GM21576 (cell line): ENCODE measurements around the gene CDCA4.

Experiments
- ATAC-seq: cut with Tn5 transposase; IDR thresholded peaks from one replicate; pipeline ENCODE4 v1.9.1; 2021; ENCODE audit warnings: mild to moderate bottlenecking, moderate library complexity; ENCODE audit not compliant: unreplicated experiment

Gene CDCA4

DNA sequence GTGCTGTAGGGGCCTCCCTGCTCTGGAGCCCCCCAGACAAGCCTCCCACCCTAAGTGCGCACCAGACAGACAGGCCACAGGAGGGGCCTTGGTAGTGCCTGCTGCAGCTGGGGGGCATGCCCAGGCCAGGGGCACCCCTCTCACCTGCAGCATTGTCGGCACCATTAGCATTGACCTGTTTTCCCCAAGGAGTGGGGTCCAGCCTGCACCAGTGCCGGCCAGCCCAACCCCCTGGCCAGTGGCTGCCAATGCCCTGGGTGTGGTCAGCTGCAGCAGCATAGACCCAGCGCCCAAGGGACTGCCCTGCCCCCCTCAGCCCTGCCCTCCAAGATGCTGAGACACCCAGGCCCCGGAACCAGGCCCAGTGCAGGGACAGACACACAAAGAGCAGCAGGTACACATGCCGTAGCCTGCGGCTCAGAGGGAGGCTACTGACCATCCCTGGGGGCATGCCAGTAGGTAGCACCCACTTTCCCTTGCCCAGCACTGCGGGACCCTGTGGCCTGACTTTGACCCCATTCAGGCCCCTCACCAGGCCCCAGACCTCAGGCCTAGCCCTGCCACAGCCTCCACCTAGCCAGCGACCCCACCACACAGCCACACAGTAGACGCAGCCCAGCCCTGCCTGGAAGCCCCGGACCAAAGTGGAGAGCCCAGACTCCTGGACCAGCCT, 43.7 kb downstream of the CDCA4 start:
- ATAC-seq: no peak

DNA sequence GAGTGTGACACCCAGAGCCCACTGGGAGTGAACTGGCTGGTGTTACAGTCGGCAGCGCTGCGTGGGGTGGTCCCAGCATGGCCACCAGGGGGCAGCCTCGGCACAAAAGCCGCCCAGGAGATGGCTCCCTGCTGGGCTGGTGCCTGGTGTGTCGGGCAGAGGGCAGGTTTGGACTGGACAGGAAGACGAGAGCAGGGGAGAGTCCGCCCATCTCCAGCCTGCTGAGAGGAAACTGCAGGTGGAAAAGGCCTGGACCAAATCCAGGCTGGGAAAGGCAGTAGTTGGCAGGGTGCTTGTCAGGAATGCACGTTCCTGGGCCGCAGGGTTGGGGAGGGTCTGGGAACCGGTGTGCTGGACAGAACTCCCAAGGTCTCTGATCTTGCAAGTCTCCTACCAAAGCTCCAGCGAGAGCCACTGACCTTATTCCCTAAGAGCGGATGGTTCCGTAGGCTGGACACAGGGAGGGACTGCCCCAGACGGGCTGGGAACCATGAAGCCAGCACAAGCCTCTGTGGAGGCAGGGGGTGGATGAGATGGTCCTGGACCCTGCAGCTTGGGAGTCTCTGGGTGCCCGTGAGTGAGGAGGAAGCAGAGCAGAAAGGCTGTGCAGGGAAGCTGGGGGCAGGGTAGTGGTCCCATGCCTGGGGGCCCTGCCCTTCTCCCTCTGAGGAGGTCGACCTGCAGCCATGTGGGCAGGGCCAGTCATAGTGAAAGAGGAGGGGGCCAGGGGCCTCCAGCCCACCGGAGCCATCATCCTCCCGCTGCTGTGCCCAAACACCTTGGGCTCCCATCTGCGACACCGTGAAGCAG, 44.5 kb downstream of the CDCA4 start:
- no peak for ATAC-seq

DNA sequence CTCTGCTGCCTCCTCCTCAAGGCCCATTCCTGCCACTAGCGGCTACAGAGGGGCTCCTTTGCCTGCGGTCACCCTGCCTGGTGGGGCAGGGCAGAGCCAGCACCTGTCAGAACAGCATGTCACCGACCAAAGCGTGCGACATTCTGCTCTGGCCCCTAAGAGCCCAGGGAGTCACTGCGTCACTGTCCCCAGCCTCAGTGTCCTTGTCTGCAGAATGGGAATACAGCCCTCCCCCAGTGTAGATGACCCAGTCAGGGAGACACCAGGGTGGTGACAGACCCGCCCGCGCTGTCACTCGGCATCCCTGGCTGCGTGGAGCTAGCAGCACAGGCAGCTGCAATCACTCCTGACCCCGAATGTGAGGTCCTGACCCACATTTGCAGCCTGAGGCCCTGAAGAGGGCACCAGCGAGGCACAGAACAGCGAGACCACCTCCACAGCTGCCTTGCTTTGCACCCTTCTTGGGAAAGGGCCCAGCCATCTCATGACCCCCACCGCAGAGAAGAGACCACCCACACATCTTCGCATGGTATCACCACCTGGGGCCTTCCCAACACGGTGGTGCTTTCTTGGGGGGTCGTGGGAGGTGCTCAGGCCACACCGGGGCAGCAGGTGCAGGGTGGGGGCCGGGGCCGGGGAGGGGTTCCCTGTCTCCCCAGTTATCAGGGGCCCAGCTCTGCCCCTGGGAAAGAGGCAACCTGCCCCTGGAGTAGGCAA, 45.2 kb downstream of the CDCA4 start:
- no peak for ATAC-seq

DNA sequence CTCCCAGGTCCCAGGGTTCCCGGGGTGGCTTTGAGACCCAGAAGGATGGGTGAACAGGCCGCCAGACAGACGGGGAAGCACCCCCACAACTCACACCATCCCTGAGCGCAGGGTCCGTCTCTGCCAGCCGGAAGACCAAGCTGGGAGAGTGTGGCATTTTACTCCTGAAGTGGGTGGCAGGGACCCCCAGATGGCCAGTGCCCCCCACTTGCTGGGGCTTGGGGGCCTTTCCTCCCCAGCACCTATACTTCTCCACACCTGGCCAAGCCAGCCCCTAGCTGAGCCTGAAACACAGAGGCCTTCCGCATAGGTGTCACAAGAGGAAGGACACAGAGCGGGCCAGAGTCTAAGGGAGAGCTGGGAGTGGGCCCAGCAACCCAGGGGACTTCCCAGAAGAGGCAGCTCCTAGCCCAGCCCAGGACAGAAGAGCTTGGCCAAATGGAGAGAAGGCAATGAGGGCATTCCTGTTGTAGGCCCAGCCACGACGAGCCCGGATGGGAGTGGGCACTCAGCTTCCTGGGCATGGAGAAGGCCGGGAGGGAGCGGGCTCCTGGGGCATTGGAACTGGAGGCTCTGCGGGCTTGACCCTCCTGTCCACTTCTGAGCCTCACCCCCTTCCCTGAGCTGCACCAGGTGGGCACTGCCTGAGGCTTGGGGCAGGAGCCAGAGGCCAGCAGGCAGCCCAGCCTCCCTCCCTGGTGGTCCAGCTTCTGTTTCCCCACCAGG, 46.1 kb downstream of the CDCA4 start:
- no peak for ATAC-seq

DNA sequence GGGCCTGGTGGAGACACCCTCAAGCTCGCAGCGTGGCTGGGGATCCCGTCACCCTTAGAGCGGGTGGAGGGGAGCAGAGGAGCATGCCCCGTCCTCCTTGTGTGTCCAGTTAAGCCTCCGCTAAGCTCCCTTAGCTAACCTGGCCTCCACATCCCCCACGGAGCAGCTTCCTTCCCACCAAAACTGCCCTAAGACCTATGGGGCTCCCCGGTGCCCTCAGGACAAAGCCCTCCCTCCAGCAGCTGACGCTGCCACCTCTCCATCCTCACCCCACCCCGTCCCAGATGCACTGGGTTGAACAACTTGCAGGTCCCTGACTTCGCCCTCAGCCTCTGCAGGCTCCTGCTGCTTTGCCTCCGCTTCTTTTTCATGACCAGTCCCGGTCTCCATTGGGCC, 46.7 kb downstream of the CDCA4 start:
- no peak for ATAC-seq

DNA sequence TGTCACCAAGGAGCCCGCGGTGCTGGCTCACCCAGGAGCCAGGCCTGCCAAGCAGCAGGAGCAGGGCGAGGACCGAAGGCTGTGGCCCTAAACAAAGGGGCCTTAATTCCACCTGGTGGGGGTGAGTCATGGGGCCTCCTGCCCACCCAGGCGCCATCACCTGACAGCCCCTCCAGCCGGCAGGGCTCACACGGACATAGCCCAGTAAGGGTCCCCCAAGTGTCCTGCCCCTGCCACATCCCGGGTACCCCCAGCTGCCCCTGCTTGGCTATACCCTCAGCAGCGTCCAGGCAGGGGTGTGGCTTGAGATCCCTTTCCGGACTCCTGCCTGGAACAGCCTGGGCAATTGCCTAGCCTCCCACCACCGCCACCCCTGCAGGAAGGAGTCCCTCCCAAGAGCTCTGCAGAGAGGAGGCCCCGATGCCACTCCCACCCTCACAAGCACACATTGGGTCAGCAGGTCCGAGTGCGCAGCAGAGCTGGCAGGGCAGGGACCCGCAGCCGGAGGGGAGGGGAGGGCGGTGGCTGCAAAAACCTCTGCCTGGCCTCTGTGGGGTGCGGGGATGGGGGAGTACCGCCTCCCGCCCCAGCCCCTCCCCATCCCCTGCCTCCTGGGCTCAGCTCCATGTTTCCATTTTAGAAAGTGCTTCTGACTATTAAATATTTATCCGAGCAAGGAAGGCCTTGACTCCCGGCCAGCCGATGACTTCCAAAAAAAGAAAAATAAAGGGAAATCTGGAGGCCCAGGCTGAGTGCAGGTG, 47.3 kb downstream of the CDCA4 start:
- ATAC-seq: no peak

DNA sequence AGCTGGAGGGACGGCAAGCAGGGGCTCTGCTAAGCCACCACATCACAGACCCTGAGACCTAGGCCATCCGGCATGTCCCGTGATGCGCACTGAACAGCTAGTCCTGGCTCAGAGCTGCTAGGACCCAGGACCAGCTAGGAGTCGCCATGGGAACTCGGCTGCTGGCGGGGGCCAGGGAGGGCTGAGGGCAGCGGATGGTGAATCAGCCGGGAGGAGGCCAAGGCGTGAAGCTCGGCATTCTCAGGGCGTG, 47.8 kb downstream of the CDCA4 start:
- no peak for ATAC-seq

DNA sequence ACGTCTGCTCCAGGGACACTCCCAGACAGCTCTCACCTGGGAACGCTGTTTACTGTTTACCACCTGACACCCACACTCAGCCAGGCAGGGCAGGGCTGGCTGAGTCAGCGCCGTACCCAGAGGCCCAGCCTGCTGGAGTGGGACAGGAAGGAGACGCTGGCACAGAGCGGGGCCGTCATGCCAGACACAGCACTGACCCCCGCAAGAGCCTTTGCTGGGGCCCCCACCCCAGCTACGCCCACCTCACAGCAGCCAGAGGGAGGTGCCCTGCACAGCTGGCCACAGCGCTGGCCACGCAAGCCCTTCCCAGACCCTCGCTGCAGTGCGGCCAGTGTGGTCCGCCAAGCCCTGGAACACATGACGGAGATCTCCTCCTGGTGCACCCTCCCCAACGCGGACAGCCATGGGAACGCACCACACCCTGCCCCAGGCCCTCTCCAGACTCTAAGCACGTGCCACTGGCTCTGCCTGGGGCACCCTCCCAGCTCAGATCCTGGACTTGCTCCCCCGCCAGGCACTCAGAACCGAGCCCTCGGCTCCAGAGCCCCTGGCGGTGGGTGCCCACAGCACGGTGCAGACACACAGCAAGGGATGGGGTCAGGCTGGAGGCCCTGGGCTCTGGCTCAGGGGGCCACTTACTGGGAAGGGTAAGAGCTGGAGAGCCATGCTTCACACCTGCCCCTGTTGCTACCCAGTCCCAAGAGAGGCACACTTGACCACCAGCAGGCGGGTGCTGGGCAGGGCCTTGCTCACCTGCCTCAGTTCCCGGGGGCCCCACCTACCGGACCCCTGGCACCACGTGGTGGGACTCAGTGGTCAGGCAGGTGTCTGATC, 48.4 kb downstream of the CDCA4 start:
- no peak for ATAC-seq

DNA sequence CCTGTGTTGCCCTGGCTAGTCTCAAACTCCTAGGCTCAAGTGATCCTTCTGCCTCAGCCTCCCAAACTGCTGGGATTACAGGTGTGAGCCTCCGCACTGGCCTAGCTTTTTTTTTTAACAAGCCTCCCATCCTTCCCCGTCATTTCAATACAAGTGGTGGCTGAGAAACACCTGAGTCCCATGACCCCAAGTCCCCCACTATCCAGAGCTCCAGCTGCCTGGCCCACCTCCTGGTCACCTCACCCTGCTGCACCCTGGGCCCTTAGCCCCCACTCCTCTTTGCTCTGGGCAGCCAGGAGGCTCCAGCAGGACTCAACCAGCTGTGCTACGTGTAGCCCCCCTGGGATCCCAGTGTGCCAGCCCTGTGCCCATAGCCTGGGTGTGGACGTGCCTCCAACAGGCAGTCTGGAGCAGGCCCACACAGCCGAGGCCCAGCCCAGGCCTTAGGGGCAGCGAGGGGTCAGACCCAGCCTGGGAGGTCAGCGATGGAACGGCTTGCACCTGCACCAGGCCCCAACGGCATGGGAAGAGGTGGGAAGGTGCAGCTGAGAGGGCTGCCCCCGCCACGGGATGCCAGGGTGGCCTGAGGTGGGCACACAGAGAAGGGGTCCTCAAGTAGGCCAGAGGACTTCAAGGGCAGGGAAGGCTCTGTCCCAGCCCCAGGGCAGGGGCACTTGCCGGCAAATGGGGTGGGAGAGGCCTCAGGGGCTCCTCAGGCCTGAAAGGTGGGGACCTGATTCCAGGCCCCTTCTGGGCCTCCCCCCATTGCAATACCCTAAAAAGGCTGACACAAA, 49.2 kb downstream of the CDCA4 start:
- no peak for ATAC-seq

DNA sequence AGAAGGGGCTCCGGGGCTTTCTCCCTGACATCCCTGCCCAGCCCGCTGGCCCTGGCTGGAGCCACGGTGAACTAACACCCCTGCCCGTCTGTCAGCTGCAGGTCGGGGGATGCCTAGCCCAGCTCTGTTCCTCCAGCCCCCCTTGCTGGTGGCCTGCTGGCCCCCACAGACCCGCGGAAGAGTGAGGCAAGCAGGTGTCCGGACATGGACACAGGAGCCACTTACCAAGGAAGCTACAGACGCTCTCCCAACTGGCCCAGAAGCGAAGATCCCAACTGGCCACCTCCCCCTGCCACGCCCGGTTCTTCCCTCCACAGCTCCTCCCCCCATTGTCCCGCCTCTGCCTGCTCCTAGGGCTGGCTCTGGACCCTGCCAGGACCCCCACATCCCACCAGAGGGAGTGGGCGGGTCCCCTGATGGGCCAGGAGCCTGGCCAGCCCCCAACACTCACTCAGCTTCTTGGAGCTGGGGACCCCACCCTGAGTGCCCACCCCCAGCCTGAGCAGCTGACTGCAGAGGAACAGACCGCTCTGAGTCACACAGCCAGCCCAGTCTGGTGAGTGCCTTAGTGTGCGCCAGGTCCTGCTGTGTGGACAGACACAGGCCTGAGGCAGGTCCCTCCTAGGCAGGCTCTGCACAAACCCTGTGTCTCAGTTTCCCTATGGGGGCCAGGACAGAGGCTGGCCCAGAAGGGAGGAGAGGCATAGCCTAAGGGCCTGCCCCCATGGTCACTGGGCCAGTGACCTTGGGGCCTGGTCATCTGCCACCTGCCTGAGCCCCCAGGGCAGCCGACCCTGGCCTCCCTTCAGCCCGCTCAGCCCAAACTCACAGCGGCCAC, 50.4 kb downstream of the CDCA4 start:
- ATAC-seq: no peak

DNA sequence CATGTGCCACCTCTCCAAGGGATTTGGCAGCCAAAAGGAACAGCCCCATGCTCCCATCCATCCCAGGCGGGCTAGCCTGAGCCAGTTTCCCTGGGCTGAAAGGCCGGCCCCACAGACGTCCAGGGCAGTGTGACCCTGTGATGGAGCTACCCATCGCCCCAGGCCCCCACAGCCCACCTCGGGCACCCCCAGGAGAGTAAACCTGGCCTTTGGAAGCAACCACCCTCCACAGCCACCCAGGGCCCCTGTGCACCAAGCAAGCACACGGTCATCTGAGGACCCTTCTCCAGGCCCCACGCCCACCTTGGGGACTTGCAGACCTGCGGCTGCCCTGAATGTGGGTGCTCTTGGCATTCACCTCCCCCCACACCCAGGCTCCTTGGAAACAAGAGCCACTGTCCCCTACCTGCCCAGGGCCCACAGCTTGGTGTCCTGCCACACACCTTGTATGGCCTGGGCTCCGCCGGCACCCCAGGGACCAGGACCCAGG, 51.1 kb downstream of the CDCA4 start:
- ATAC-seq: no peak

DNA sequence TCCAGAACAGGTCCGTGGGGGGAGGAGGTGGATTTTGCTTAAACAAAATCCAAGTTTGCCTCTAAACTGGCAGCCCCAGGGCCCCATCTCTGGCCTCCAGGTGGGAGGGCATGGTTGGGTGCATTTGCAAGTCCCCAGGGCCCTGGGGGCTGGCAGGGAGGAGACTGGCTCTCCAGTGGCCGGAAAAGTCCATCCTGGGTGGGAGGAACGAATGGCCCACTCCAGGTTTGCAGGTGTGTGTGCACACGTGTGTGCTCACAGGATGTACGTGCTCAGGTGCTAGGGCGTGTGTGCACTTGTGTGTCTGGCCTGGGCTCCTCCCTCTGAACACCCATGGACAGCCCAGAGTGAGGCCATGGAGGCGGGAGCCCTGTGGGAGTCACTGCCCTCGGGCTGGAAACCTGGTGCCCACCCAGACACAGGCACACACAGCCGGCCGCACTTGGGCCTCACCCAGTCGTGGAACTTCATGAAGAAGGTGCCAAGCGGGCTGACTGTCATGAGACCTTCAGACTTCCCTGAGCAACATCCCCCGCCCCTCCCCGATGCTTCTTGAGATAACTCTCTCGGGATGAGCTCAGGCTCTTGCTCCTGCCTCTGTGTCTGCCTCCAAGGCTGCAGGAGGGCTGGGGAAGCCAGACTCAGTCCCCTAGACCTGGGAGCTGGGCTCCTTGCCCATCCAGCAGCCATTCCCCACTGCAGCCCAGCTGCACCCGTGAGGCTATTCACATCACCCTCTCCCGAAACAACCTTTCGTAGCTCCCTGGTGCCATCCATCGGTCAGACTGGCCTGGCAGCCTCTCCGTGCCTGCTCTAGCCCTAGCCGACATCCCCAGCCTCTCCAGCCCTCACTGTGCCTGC, 52.1 kb downstream of the CDCA4 start:
- ATAC-seq: no peak

DNA sequence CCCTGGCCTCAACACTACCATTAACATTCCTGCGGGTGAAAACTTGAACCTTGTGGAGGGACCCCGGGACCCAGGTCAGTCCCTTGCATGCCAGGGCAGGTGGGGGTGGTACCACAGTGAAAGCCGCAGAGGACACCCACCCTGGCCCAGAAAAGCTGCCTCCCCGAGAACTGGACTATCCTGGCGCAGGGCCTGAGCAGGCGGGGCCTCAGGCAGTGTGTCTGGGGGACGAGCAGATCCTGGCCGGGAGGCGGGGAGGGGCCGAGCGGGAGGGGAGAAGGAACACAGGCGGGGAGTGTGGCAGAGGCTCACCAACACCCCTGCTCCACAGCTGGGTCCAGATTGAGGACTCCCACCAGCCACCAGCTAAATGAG, 52.7 kb downstream of the CDCA4 start:
- no peak for ATAC-seq

DNA sequence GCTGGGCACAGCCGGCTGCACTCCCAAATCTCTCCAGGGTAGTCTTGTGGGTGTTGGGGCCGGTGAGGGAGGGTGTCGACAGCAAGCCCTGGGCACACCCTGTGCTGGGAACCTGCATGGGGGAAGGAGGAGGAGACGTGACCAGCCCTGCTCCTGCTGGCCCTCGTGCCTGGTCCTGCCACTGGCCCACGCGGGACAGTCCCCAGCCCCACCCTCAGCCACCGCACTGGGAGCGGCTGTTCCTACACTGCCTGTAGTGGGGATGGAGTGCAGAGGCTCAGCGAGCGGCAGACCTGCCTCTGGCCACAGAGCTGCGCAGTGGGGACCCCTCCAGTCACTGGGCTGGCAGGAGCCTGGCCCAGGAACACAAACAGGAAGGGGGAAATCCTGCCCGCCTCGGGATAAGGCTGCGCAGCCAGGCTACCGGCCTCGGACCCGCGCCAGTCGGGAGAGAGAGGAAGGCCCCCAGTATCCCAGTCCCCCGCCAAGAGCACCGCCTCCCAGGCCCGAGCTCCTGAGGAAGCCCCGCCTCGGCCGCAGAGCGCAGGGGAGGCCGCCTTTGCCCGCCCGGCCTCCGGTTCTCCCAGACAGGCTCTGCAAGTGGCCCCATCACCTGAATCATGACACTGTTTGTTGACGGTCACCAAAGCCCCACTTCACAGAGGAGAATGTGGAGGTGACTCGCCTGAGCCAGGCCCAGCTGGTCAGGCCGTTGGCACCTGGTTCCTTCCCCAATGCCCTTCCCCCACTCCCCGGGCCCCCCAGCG, 53.3 kb downstream of the CDCA4 start:
- no peak for ATAC-seq

DNA sequence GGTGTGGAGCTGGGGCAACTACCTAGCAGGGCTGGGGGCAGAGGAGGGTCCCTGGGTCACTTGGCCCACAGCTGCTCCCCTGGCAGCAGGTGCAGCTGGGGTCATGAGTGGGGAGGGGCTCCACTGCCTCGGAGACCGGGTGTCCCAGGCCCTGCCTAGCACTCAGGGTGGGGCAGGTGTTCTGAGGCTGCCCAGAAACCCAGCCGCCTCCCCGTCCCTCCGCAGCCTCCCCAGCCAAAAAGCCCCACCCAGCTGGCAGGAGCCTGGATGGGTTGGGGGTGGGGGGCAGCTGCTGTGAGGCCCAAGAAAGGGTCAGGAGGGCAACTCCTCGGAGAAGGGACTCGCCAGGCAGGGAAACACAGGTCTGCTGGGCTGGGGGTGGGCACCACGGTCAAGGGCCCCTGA, 53.9 kb downstream of the CDCA4 start:
- no peak for ATAC-seq

DNA sequence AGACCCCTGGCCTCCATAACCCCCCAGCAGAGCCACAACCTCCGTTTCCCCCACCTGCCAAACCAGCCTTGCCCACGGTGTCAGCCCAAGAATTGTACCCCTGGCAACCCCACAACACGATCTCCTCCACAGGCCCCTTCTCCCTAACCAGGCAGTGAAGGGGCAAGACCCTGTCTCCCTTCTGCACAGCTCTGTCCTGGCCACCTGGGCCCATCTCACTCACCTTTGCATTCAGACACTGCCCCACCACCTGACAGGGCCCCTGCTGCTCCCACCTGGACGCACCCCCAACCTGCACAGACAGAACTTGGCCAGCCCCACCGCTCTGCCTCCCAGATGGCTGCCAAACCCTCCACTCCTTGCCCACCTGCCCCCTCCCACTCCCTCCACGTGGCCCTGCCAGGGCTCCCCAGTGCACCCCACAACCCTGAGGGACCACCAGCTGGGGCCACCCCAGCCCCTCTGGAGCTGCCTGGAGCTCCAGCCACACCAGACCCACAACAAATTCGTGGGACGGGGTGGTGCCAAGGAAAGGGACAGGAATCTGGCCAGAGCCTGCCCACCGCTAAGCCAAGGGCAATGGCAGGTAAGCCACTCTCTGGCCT, 54.5 kb downstream of the CDCA4 start:
- ATAC-seq: no peak
